A673 (cell line): ENCODE data around the gene LILRB1.

ENCODE experiments used
- CTCF ChIP-seq: fragments of 300-800, 200-600 bp; sonication (generic); conservative IDR thresholded peaks from 2 replicates; pipeline ENCODE4 v1.5.1; 2017; ENCODE audit warnings: low read depth, mild to moderate bottlenecking, antibody characterized with exemption, low read length, moderate library complexity, mixed read lengths
- EZH2 ChIP-seq: fragments of 200-600 bp; sonication (generic); IDR thresholded peaks from 2 replicates; pipeline ENCODE4 v1.6.1; 2017; ENCODE audit warnings: borderline replicate concordance, low read depth, mild to moderate bottlenecking, mixed read lengths, antibody characterized with exemption, low read length; ENCODE audit not compliant: poor library complexity, severe bottlenecking

DNA sequence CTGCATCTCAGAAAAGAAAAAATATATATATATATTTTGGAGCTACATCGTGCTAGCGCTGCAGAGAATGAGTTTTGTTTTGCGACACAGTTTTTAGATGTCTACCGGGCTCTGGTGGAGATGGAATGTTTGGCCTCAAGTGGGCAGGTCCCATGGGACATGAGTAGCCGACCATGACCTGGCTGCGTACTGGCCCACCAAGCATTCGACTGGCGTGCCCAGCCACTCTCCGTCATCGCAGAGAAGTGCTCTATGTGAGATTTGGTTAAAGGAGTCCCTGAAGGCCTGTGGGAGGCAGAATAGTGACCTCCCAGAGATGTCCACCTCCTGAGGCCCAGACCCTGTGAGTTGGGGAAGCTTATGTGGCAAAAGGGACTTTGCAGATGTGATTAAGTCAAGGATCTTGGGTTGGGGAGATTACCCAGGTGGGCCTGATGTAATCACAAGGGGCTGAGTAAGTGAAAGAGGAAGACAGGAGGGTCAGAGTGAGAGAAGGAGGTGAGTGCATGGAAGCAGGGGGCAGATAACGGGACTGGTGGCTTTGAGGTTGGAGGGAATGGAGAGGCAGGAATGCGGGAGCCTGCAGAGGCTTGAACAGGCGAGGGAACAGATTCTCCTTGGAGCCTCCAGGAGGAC is 31.7 kb downstream of the LILRB1 start:
- TF ChIP-seq CTCF (no peak), EZH2 (no peak)
